ENCODE data around the gene UBXN11.

The UBXN11 gene

DNA sequence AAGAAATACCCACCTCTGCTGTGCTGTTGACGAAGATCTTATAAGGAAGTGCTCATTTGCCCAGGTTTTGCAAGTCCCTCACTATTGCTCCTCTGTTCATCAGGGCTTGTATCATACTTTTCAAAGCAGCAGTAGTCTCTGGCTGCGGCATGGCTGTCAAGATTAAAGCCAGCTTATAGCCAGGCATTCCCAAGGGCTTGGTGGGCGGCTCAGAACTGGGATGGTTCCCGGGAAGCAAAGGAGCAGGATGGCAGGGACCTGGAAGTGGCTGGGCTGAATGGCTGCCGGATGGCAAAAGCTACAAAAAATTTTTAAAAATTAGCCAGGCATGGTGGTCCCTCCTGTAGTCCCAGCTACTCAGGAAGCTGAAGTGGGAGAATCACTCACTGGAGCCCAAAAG lies 43.2 kb downstream of the UBXN11 start:
- no peak for DNase-seq

DNA sequence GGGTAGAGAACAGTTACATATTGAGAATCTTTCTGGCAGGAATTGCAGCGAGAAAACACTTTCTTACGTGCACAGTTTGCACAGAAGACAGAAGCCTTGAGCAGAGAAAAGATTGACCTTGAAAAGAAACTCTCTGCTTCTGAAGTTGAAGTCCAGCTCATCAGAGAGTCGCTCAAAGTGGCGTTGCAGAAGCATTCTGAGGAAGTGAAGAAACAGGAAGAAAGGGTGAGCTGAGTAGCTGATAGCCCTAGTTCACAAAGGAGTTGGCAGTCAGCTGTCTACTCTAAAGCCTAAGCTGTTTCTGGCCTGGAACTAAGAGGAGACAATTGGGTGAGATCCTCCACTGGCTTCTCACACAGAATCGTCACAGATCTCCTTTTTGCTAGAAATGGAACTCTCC lies 46.9 kb downstream of the UBXN11 start:
- no peak for DNase-seq

DNA sequence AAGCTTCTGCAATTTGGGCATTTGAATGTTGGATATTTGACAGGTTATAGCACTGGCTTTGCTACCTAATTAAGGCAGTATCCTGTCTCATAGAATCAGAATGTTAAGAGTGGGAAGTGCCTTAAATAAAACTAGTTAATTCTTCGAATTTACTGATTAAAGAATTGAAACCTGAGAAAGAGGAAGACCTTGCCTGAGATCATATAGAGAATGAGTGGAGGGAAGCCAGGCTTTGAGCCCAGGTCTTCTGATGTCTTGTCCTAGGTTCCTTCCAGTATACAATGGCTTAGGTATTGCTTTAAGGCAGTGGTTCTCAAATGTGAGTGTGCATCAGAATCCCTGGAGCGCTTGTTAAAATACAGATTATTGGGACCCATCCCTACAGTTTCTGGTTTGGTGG lies 47.4 kb downstream of the UBXN11 start:
- no peak for DNase-seq

DNA sequence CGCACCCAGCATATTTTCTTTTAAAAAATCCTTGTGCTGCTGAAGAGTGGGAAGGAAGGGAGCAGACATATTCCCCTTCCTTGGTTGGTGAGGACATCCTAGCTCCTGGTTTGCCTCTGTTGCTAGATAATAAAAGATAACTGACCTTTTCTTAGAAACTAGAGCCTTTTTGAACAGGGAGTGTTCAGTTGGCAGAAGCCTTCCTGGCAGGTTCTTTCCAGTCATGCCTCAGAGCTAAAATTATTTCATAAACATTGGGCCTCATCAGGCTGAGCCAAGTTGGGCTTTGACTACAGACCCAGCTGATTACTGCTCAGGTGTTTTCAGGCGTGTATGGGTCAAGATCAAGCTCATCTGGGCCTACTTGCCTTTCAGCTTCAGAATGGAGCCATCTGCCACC lies 49.2 kb downstream of the UBXN11 start:
- no peak for DNase-seq

DNA sequence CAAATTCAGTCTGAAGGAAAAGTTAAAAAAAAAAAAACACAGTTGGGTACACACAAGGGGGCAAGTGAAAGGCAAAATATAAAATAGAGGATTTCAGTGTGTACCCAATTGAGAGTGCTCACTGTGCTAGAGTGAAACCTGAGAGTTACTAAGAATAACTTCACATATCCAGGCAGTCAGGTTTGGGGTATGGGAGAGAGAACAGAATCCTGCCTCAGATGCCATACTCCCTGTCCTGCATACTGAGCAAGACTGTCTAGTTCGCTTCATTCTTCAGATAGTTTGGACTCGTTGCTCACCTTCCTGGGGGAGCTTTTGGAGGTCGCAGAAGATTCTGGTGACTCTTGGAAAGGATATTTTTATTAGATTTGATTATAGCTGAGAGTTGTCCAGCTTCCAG lies 52.0 kb downstream of the UBXN11 start:
- DNase-seq: no peak

DNA sequence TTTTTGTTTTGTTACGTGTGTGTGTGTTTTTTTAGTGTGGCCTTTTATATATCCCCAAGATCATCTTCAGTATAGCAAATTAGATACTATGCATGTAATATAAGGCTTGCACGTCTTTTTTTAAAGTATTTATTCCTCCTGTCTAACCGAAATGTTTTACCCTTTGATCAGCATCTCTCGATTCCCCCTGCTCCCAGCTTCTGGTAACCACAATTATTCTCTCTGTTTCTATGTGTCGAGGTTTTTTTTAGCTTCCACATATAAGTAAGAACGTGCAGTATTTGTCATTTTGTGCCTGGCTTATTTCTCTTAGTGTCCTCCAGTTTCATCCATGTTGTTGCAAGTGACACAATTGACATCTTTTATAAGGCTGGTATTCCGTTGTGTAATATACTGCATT lies 53.7 kb downstream of the UBXN11 start:
- DNase-seq: no peak

DNA sequence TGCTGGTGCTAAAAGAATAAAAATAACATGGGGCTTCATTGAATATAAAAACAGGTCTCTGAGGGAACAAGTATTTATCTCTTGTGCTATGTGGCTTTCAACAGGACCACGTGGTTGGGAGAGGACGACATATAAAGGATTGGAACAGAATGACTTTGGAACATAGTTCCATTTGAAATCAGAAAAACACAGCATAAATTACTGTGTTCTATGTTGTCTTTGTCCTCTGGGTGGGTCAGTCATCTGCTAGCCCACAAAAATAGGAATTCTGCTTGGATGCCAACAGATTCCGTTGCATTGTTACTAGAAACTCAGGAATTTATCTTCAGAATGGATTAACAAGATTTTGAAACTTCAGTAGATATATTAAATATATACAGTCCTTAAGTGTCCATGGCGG lies 66.5 kb downstream of the UBXN11 start:
- DNase-seq: no peak

DNA sequence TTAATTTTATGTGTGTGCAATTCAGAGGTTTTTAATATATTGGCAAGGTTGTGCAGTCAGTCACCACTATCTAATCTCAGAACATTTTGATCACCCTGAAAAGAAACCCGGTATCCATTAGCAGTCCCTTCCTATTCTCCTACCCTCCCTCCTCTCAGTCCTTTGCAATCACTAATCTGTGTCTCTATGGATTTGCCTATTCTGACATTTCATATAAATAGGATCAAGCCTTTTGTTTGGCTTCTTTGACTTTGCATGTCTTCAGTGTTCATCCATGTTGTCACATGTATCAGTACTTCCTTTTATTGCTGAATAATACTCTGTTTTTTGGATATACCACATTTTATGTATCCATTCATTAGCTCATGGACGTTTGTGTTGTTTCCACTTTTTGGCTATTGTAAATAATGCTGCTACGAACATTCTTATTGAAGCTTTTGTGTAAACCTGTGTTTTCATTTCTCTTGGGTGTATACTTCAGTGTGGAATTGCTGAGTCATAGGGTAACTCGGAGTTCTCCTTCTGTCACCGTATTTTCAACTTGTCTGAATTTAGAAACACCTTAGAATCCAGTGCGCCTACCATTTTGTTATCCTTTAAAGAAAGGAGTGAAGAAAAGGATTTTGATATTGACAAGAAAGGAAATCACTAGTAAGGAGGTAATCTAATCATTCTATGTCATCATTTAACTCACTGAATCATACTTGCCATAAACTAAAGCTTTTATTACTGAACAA lies 69.0 kb downstream of the UBXN11 start:
- no peak for DNase-seq

DNA sequence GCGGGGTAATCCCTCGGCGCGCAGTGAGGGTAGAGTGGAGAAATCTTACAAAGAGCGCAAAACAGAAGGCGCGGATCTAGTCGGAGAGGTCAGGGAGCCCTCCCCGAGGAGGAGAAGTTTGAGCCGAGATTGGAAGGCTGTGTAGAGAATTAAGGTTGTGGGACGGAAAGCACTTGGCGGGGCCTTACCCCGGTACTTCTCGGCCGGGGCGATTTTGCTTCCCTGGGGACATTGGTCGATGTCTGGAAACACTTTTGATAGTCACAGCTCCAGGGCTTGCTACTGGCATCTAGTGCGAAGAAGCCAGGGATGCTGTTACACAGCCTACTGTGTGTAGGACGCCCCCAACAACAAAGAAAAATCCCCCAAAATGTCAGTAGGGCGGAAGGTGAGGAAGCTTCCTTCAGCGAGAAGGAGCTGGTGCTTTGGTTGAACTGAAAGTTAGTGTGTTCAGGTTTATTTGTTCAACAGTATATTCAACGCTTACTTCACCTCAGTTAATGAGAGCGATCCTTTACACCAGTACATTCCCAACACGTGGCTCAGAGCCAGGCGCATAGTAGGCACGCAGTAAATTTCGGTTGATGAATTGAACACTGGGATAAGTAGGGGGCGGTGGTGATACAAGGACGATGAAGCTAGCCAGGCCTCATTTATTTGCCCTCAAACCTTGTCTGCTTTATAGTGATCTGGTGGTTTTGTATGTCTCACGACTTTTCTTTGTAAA lies 71.6 kb downstream of the UBXN11 start:
- DNase-seq: no peak

DNA sequence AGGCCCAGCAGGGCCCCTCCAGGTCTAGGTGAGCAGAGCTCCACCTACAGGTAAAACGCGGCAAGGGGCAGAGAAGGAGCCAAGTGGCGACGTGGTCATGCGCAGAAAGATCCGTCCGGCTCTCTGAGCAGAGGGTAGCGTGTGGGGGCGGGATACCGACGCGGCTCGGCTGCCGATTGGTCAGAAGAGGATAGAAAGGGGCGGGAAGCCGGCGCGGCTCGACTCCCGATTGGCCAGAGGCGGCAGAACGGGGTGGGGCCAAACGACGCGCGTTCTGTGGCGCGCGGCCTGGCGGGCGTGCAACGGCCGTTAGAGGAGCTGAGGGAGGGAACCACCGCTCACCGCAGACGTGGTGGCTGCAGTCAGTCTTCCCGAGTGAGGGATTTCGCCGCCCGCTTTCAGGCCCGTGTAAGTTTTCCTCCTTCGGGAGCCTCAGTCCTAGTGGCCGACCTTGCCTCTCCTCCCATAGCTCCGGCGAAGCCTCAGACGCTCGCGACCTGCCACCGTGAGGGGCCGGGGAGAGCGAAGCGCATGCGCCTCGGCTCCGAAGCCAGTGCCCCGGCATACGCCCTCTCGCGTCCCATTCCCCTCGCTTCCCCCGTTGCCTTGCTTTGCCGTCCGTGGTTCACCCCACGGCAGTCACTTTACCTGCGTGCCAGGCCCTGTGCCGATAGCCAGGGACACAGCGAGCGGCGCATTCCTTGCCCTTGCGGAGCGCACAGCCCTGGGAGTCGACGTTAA lies 72.4 kb downstream of the UBXN11 start, which contains the start of gene CEP85:
Gene CEP85 (plus strand): TSS at position 298 of the 741 bp plus-strand sequence. CDS start 5,584 bp downstream, outside the sequence.
- peak; percentile 93 for DNase-seq

Data from NCI-H1048 (cell line).